OCI-LY3 (cell line): ENCODE data around the gene ZNF844.

ENCODE experiments used
- H2AFZ ChIP-seq: fragments of 200-600, 300-600 bp; shearing (Covaris generic); 2 replicates; pipeline ENCODE4 v1.6.0; 2014; ENCODE audit warnings: antibody characterized with exemption, low read depth, low read length
- H3K27ac ChIP-seq: fragments of 200-600, 300-600 bp; sonication (generic); 2 replicates; pipeline ENCODE4 v1.5.1; 2014; ENCODE audit warnings: mild to moderate bottlenecking, low read length, moderate library complexity, mixed read lengths
- H3K27me3 ChIP-seq: fragments of 200-600, 300-600 bp; sonication (generic); 2 replicates; pipeline ENCODE4 v1.6.1; 2014; ENCODE audit warnings: low read depth, low read length, mixed read lengths
- H3K36me3 ChIP-seq: fragments of 200-600, 300-600 bp; sonication (generic); replicated peaks from 2 replicates; pipeline ENCODE3; 2014; ENCODE audit warnings: low read depth, low read length, mixed read lengths
- H3K4me1 ChIP-seq: fragments of 300-600, 200-600 bp; sonication (generic); 2 replicates; pipeline ENCODE4 v1.6.1; 2014; ENCODE audit warnings: low read length, mixed read lengths
- H3K4me2 ChIP-seq: fragments of 200-600, 300-600 bp; sonication (generic); 2 replicates; pipeline ENCODE4 v1.6.1; 2014; ENCODE audit warnings: low read length, mixed read lengths
- H3K4me3 ChIP-seq: fragments of 300-600, 200-600 bp; sonication (generic); 2 replicates; pipeline ENCODE4 v1.5.1; 2014; ENCODE audit warnings: antibody characterized with exemption, mild to moderate bottlenecking, low read length, moderate library complexity
- H3K79me2 ChIP-seq: fragments of 300-600, 200-600 bp; shearing (Covaris generic); 2 replicates; pipeline ENCODE4 v1.6.1; 2014; ENCODE audit warnings: mild to moderate bottlenecking, low read length, mixed read lengths
- H3K9ac ChIP-seq: fragments of 300-600, 200-600 bp; shearing (Covaris generic); 2 replicates; pipeline ENCODE4 v1.6.0; 2014; ENCODE audit warnings: mild to moderate bottlenecking, low read length, moderate library complexity
- H3K9me3 ChIP-seq: fragments of 200-600, 300-600 bp; shearing (Covaris generic); 2 replicates; pipeline ENCODE4 v1.6.1; 2014; ENCODE audit warnings: low read length, mixed read lengths; ENCODE audit not compliant: insufficient read depth
- H4K20me1 ChIP-seq: fragments of 200-600, 300-600 bp; sonication (generic); 2 replicates; pipeline ENCODE4 v1.6.1; 2016; ENCODE audit warnings: low read length, mixed read lengths; ENCODE audit not compliant: insufficient read depth
- CTCF ChIP-seq: fragments of 200-600, 300-600 bp; sonication (generic); IDR thresholded peaks from 2 replicates; pipeline ENCODE4 v1.5.1; 2014; ENCODE audit warnings: antibody characterized with exemption, low read length, low read depth
- EZH2phosphoT487 ChIP-seq: fragments of 200-600 bp; shearing (Covaris generic); IDR thresholded peaks from 2 replicates; pipeline ENCODE4 v1.6.1; 2018; ENCODE audit warnings: antibody characterized with exemption, mixed run types, low read depth

ZNF844 gene

GRCh38 chr19:12047868-12048267 is 16.7 kb upstream of the ZNF844 start:
- Histone ChIP-seq H3K9ac (no peak overlapping the region), H3K79me2 (no peaks in the 10 kb centered on the region), H3K27ac (no peak overlapping the region), H3K27me3 (no peaks in the 10 kb centered on the region), H3K36me3 (peaks cover 46% of the 10 kb centered on the region), H3K9me3 (peaks cover 24% of the 10 kb centered on the region; the same call in 1 of the 2 replicates), H3K4me1 (no peaks in the 10 kb centered on the region; the same call in 1 of the 2 replicates), H2AFZ (no peak overlapping the region), H3K4me2 (no peak overlapping the region), H3K4me3 (no peak overlapping the region), H4K20me1 (no peaks in the 10 kb centered on the region)
- no peak for TF ChIP-seq EZH2phosphoT487
- TF ChIP-seq CTCF, result no peak

GRCh38 chr19:12052091-12052496 is 12.4 kb upstream of the ZNF844 start:
- H4K20me1 ChIP-seq, result no peaks in the 10 kb centered on the region
- H3K4me1 ChIP-seq, result no peaks in the 10 kb centered on the region; the same call in 1 of the 2 replicates
- 0 out of 2 replicates have a peak, but pooled peaks cover 3% of the 10 kb centered on the region for H3K9me3 ChIP-seq
- peak overlapping the region; percentile 88 for H3K4me3 ChIP-seq
- H3K4me2 ChIP-seq, result peak overlapping the region; percentile 88
- TF ChIP-seq EZH2phosphoT487 (no peak), CTCF (no peak)
- H2AFZ ChIP-seq, result peak overlapping the region; percentile 92; the same call in 1 of the 2 replicates
- H3K9ac ChIP-seq, result peak overlapping the region; percentile 77
- peak overlapping the region; percentile 53 for H3K27ac ChIP-seq
- H3K27me3 ChIP-seq, result peaks cover 17% of the 10 kb centered on the region
- H3K36me3 ChIP-seq, result peaks cover 13% of the 10 kb centered on the region
- H3K79me2 ChIP-seq, result no peaks in the 10 kb centered on the region

- no peaks in the 10 kb centered on the region for H4K20me1 ChIP-seq
- peak within 1 kb of the TSS; percentile 88 for H3K4me3 ChIP-seq
- H3K27me3 ChIP-seq, result peaks cover 17% of the 10 kb centered on the region
- no peaks in the 10 kb centered on the region; the same call in 1 of the 2 replicates for H3K4me1 ChIP-seq
- H3K36me3 ChIP-seq, result peaks cover 10% of the 10 kb centered on the region
- no peaks in the 10 kb centered on the region for H3K79me2 ChIP-seq
- peak within 1 kb of the TSS; percentile 53 for H3K27ac ChIP-seq
- TF ChIP-seq EZH2phosphoT487 (no peak), CTCF (peak; percentile 35; the same call in 1 of the 2 replicates)
- H3K9me3 ChIP-seq, result 0 out of 2 replicates have a peak, but pooled peaks cover 3% of the 10 kb centered on the region
- H2AFZ ChIP-seq, result peak within 1 kb of the TSS; percentile 92
- peak within 1 kb of the TSS; percentile 77 for H3K9ac ChIP-seq
- peak within 1 kb of the TSS; percentile 88 for H3K4me2 ChIP-seq
These were observed 11.9 kb upstream of the ZNF844 start, which contains the start of gene ZNF878 for GRCh38 chr19:12052497-12053169. TSS of gene ZNF878 (minus strand) at chr19:12052961. CDS start at chr19:12052801, 160 bp downstream.

- Histone ChIP-seq H3K4me3 (no peak overlapping the region), H2AFZ (no peak overlapping the region)
- TF ChIP-seq EZH2phosphoT487 (no peak), CTCF (no peak)
These were observed 8.7 kb upstream of the ZNF844 start for GRCh38 chr19:12055784-12056183.

More at GRCh38 chr19:12055784-12056183, 8.7 kb upstream of the ZNF844 start:
- Histone ChIP-seq H3K36me3 (no peaks in the 10 kb centered on the region), H3K27me3 (peaks cover 17% of the 10 kb centered on the region), H4K20me1 (no peaks in the 10 kb centered on the region), H3K4me1 (peaks cover 13% of the 10 kb centered on the region), H3K27ac (no peak overlapping the region), H3K9me3 (no peaks in the 10 kb centered on the region), H3K79me2 (no peaks in the 10 kb centered on the region), H3K4me2 (no peak overlapping the region), H3K9ac (no peak overlapping the region)
